ENCODE measurements around the gene TUBA1B.
A peak's percentile ranks its signal among the peaks of the same experiment; 100 is the strongest.
"Not testable (repeated sequence)": the region's sequence is repeated elsewhere in the genome, so short reads cannot be mapped to it uniquely, and the experiment has no call there.

Gene TUBA1B

GRCh38 chr12:49131051-49131893, at the start of gene TUBA1B:
Gene TUBA1B (minus strand): TSS chr12:49131395. CDS start chr12:49131300, 95 bp downstream.
- peak; percentile 82 for DNase-seq

DNA sequence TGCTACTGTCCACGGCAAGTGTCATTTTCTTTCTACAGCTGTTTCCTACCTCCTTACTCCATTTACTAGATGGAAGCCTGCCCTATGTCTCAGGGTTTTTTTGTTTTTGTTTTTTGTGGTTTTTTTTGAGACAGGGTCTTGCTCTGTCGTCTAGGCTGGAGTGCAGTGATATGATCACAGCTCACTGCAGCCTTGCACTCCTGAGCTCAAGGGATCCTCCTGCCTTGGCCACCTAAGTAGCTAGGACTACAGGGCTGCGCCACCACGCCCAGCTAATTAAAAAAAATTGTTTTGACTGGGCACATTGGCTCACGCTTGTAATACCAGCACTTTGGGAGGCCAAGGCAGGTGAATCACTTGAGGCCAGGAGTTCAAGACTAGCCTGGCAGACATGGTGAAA, 43.0 kb upstream of the TUBA1B start:
- DNase-seq = no peak

- no peak for DNase-seq
These were observed 39.7 kb upstream of the TUBA1B start for GRCh38 chr12:49170924-49171323.

DNA sequence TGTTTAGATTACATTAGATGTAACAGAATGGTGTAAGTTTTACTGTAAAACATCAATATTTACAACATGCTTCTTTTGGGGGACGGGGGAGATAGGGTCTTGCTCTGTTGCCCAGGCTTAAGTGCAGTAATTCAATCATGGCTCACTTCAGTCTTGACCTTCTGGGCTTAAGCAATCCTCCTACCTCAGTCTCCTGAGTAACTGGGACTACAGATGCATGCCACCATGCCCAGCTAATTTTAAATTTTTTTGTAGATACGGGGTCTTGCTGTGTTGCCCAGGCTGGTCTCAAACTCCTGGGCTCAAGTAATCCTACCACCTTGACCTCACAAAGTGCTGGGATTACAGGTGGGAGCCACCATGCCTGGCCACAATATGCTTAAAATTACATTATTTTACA, 33.9 kb upstream of the TUBA1B start:
- DNase-seq = no peak

- DNase-seq = not testable (repeated sequence)
These were observed 30.7 kb upstream of the TUBA1B start for GRCh38 chr12:49161901-49162300.

DNA sequence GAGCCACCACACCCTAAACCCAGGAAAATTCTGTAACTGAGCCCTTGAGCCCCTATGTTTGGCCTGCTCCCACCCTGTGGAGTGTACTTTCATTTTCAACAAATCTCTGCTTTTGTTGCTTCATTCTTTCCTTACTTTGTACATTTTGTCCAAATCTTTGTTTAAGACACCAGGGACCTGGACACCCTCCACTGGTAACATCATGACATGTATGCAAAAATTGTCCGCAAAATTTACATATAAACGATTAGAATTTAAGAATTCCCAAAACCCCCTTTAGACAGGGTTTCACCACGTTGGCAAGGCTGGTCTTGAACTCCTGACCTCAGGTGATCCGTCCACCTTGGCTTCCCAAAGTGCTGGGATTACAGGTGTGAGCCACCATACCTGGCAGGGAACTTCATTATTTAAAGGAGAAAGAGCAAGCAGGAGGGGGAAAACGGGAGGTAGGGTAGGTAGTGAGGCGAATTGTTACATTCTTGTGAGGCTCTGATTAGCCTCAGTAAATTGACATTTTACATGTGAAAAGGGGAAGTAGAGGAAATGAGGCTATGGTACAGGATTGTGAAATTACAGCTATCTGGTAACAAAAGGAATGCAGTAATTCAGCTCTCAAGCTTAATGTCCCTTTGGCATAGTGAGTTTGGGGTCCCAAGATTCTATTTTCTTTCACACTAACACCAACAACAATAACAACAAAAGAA, 30.0 kb upstream of the TUBA1B start:
- no peak for DNase-seq

GRCh38 chr12:49160399-49160798, 29.2 kb upstream of the TUBA1B start:
- DNase-seq = no peak

DNA sequence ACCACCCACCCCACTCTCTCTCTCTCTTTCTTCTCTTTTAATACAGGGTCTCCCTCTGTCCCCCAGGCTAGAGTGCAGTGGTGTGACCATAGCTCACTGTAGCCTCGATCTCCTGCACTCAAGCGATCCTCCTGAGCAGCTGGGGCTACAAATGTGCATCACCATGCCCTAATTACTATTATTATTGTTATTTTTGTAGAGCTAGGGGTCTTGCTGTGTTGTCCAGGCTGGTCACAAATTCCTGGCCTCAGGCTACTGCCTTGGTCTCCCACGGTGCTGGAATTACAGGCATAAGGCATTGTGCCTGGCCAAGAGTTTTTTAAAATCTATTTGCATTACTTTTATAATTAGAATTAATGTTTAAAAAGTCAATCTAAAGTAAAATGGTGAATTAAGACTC, 23.0 kb upstream of the TUBA1B start:
- DNase-seq = no peak

GRCh38 chr12:49147384-49147783, 16.2 kb upstream of the TUBA1B start:
- no peak for DNase-seq

GRCh38 chr12:49146406-49146805, 15.2 kb upstream of the TUBA1B start:
- no peak for DNase-seq

GRCh38 chr12:49144384-49144783, 13.2 kb upstream of the TUBA1B start:
- DNase-seq = no peak

DNA sequence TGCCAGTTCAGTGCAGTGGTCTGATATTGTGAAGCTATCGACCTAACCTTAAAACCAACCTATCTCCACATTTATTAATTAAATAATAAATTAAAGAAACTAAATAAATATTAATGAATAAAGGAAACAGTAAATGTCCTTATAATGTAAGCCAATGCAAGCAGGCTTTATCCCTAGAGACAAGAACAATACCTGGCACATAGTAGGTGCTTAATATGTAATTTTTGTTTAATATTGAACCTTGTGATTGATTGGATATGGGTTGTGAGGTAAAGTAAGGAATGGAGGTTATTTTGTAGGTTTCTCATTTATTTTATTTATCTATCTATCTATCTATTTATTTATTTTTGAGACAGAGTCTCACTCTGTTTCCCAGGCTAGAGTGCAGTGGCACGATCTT, 7.8 kb upstream of the TUBA1B start:
- no peak for DNase-seq

- DNase-seq = peak; percentile 62
These were observed 7.4 kb upstream of the TUBA1B start for GRCh38 chr12:49138587-49138986.

- no peak for DNase-seq
These were observed 6.3 kb upstream of the TUBA1B start for GRCh38 chr12:49137476-49137875.

- DNase-seq = not testable (repeated sequence)
These were observed 5.8 kb upstream of the TUBA1B start for GRCh38 chr12:49136997-49137396.

DNA sequence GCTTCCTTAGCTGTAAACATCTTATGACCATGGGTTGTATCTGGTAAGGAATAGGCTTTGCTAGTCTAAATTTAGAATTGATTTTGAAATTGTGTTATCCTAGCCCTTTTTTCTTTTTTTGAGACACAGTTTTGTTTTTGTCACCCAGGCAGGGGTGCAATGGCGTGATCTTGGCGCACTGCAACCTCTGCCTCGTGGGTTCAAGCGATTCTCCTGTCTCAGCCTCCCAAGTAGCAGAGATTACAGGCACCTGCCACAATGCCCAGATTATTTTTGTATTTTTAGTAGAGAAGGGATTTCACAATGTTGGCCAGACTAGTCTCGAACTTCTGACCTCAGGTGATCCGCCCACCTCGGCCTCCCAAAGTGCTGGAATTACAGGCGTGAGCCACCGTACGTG, 2.4 kb upstream of the TUBA1B start:
- DNase-seq = no peak

DNA sequence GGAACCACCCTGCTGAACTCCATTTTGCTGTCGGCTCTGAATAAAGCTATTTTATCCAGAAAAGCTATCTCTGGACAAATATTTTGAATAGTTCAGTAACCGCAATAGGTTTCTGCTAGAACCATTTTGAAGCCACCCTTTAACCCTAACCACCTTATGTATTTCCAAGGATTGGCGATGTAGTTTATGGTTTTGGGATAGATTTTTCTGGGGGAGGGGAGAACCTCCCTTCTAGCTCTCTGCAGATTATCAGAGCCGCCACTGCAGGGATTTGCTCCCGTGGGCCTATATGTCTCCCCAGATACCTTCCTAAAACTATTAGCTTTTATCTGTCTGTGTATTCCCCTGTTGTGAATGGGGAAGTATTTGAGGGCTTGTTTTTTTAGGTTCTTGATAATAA, 1.8 kb upstream of the TUBA1B start:
- DNase-seq = no peak

GRCh38 chr12:49131894-49132461, 783 bp upstream of the TUBA1B start:
- DNase-seq = peak; percentile 57

DNA sequence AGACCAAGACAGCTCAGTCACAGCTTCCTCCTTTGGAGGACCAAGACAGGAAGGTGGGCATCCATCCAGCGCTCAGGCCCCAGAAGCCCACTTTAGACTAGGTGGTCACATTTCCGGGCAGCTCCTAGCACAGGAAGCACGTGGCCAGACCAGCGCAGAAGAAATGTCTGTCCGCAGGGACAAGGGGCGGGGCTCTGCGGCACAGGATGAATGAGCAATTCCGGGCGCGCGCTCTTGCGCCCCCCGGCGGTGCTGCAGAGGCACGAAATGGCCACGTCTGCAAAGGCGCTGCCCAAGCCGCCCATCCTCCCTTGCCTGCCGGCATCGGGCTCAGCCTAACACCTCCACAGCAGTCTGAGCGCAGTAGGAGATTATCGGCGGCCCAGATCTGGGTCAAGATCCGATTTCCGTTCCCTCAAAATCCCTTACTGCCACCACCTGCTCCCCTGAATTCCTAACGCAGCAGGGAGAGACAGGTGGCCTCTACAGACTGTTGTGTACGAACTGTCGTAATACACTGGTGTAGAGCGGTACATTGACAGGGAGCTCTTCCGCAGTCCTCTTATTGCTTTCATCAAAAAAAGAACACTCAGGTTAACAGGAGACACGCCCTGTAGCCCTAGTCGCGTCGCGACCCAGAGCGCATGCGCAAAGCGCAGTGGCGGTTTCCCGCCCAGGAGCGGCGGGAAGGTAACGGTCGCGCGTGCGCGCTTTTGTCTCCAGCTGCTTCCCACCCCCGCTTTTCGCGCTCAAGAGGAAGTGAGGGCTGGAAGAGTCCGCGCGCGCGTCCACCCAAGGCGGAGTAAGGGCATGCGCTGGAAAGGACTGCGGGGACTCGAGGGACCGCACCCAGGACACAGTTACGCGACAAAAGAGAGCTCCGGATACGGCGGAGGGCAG, 794 bp downstream of the TUBA1B start:
- peak; percentile 76 for DNase-seq

GRCh38 chr12:49129332-49130150, 1.7 kb downstream of the TUBA1B start:
- no peak for DNase-seq

DNA sequence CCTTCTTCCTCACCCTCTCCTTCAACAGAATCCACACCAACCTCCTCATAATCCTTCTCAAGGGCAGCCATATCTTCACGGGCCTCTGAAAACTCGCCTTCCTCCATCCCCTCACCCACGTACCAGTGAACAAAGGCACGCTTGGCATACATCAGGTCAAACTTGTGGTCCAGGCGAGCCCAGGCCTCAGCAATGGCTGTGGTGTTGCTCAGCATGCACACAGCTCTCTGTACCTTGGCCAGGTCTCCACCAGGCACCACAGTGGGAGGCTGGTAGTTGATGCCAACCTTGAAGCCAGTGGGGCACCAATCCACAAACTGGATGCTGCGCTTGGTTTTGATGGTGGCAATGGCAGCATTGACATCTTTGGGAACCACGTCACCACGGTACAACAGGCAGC, 3.2 kb downstream of the TUBA1B start:
- DNase-seq = not testable (repeated sequence)

All from DMS79 (cell line).